Activated CD4-positive, CD25-positive, alpha-beta regulatory T cell treated with anti-CD3 and anti-CD28 coated beads, Interleukin-2, amount 50 U/mL, for 72 hours (primary cell): ENCODE results near the gene STX7.

ENCODE experiments used
- DNase-seq: peaks from one replicate; pipeline ENCODE4 v3.0.0; 2021

STX7 gene

DNA sequence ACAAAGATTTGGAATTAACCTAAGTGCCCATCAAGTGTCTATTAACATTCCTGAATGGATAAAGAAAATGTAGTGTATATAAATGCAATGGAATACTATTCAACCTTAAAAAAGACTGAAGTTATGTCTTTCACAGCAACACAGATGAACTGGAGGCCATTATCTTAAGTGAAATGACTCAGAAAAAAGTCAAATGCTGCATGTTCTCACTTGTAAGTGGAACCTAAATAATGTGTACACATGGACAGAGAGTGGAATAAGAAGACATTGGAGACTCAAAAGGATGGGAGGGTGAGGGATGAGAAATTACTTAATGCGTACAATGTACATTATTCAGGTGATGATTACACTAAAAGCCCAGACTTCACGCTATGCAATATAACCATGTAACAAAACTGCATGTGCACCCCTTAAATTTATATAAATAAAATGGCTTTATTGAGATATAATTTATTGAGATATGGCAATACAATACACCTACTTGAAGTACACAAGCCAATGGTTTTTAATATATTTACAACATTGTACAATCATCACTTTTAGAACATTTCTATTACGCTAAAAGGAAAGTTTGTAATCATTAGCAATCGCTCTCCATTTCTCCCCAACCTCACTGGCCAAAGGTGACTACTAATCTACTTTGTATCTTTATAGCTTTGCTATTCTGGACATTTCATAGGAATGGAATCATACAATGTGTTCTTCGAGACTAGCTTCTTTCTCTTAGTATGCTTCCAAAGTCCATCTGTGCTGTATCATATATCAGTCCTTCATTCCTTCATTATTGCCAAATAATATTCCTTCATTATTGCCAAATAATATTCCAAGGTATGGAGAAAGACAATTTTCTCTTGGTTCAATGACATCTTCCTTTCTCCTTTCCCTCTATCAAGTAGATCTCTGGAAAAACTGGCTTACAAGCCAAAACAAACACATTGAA lies 5.8 kb downstream of the STX7 start:
- DNase-seq, result no peak

DNA sequence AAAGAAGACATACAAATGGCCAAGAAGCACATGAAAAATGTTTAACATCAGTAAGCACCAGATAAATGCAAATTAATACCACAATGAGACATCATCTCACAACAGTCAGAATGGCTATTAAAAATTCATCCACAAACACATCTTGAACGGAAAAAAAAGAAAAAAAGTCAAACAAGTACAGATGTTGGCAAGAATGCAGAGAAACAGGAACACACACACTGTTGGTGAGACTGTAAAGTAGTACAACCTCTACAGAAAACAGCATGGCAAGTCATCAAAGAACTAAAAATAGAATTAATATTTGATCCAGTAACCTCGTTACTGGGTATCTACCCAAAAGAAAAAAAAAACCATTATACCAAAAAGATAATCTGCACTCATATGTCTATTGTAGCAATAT lies 6.5 kb downstream of the STX7 start:
- DNase-seq, result no peak

DNA sequence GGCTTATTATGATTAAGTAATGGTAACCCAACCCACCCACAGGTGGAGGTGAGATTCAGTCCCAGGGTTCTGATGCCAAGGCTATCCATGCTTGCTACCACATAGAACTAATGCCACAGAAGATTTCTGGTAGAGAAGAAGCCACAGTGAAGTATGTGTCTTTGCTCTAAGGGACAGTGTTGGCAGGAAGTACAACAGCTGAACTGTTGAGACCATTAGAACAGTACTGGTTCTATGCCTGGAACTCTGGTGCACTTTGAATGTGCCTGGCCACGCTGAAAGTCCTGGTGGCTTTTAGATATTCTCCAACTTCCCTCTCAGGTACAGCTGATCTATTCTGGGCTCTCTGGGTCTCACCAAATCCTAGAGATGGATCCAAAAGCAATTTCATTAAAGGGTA lies 7.8 kb downstream of the STX7 start:
- DNase-seq, result no peak

GRCh38 chr6:132504757-132505156 lies 8.2 kb downstream of the STX7 start:
- no peak for DNase-seq

GRCh38 chr6:132499757-132500156 lies 13.2 kb downstream of the STX7 start:
- no peak for DNase-seq

DNA sequence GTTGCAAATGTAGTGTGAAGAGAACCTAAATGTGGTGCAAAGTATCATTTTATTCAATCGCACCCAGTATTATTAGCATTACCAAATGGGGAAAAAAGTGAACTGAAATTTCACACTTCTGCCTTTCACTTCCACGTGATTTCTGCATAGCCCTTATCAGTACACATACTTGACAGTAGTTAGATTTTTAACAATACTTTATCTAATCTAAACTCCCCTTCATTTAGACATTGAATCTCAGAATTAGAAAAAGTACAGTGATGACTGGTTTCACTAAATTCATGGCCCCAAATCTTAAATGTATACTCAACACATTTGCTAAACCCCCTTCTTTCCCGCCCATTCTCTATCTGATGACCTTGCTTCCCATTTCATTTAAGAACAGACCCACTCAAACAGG lies 14.3 kb downstream of the STX7 start:
- DNase-seq, result no peak

GRCh38 chr6:132496519-132497180 lies 16.3 kb downstream of the STX7 start:
- no peak for DNase-seq

GRCh38 chr6:132495604-132496079 lies 17.3 kb downstream of the STX7 start:
- DNase-seq, result no peak

DNA sequence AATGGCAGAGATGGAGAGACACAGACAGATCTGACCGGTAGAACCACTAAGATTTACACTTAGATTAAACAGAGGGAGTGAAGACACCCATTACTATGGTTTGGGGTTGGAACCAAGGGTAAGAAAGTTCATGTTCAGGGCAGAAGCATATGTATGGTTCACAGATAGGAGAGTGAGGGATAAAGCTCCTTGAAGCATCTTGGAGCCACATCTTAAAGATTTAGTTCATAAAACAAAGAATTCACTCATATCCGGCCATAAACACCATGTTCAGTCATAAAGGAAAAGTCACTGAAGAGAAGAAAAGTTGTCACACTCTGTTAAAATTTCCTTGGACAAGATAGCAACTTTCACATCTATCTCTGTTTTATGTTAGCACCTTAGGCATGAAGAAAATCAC lies 18.0 kb downstream of the STX7 start:
- no peak for DNase-seq

DNA sequence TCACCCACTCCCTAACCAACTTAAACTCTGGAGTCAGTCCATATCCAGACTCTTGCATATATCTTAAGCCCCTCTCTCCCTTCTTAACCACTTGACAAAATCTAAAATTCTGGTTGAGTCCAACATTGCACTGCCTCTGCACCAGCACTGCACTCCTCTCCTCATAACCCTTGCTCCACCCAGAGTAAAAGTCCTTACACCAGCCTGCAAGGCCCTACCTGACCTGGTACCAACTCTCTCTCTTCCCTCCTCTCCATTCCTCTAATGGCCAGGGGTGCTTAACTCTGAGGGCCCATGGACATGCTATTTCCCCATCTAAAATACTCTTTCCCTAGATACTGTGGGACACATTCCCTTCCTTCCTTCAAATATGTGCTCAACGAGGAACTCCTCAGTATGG lies 21.0 kb downstream of the STX7 start:
- no peak for DNase-seq

- DNase-seq, result no peak
Observed at GRCh38 chr6:132491303-132491702, 21.6 kb downstream of the STX7 start.

- no peak for DNase-seq
Observed at GRCh38 chr6:132490478-132491204, 22.3 kb downstream of the STX7 start.

DNA sequence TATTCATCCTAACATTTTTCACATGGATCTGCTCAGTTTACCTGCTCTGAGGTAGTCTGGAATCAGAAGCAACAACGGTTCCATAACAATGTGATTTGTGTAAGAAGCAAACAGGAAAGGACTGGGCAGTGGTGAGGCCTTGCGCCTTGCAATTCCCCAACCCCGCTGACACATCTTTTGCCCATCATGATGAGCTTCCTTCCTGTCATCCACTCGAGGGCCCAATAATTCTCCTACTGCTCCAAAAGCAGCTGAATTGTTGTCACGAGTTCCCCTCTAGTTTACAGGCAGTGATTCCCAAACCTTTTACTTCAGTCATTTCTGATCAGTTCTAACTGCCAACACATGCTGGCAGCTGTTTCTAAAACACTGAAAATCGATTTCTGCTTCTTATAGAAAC lies 22.9 kb downstream of the STX7 start:
- no peak for DNase-seq

DNA sequence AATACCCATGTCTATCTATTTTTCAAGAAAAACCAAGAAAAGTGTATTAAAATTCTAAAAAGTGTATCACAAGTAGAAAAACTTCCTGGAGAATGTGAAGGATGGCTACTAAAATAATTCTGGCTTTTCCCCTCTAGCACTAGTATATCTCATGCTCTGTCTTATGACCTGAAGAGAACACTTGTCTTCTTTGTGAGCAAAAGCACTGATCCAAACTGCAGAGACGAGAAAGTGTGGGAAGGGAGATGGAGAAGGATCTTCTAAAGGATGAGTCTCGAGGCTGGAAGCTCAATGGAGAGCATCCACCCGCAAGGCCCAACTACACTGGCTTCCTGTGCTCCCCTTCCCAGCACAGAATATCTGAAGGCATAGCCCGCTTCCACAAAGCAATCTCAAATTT lies 23.5 kb downstream of the STX7 start:
- no peak for DNase-seq

- no peak for DNase-seq
Observed at GRCh38 chr6:132487762-132488161, 25.2 kb downstream of the STX7 start.

GRCh38 chr6:132484680-132485018 lies 28.3 kb downstream of the STX7 start:
- no peak for DNase-seq

DNA sequence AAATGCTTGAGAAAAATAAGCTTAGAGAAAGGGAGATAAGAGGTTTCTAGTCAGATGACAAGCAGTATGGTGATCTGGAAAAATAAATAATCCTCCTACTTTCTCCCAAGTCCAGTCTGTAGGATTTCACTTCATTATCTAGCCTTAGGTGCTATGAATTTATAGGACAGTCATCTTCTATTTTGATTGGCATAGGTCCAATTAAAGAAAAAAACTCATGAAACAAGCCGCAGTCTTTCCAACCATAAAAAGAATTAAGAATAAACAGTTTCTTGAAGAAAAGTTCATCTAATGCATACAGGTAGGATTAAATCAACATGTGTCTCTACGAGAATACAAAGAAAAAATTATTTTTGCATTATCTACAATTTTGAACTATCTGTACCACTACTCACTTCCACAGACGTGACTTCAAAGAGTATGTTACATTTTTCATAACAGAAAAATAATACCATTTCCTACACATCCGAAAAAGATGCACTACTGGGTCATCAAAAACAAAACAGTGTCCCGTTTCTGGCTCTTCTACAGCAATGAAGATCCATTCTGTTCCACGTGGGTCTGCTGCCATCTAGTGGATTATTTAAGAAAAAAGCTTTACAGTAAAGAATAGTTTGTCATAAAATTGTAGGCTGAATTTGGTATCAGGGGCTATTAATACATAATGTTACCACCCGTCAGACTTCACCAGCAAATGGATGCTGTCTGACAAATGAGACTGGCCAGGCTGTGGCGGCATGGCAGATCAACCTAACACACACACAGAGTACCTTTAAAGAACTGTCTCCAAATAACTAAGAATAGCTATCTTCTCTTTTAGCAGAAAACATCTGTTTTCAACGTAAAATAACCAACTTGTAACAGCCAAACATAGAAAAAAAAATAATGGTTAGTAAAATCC lies 28.9 kb downstream of the STX7 start:
- no peak for DNase-seq

- no peak for DNase-seq
Observed at GRCh38 chr6:132482581-132482980, 30.3 kb downstream of the STX7 start.

- no peak for DNase-seq
Observed at GRCh38 chr6:132481189-132481588, 31.7 kb downstream of the STX7 start.

DNA sequence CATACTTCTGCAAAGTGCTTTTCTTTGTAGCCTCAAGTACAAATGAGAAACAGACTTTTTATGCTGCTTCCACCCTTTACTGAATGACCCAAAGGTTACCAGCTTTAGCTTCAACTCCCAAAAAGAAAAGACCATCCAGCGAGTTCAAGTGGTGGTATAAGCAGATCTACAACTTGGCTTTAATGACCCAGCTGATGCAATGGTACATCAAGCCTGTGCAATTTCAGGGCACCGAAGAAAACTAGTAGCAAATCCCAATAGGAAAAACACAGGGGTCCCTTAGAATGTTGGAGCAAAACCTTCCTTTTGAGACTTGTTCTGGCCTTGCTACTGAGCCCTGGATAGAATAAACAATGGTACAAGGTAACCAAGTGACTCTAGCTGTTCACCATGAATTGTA lies 33.8 kb downstream of the STX7 start:
- DNase-seq, result no peak

GRCh38 chr6:132478674-132479073 lies 34.2 kb downstream of the STX7 start:
- no peak for DNase-seq

- no peak for DNase-seq
Observed at GRCh38 chr6:132478266-132478665, 34.6 kb downstream of the STX7 start.

DNA sequence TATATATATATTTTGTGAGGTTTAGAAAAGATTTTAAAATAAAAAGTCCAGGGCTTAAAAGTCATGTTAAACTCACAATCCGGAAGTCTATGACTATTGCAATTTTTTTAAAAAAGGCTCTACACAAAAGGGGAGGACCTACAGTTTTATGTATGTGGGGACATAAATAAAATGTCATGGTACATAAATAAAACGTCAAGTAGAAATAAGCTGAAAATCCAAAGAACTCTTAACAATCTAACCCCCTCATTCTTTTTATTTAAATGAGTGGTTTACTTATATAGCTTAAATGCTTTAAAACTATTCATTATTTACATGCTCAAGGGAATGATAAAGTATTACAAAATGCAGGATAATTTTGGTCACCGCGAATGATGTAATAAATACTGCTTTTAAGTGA lies 36.2 kb downstream of the STX7 start:
- DNase-seq, result no peak
